ENCODE measurements around the gene SC5D. TPM values are rescaled to one million over a fixed set of nuclear protein-coding genes. Genes with fewer than 3 reads are reported as not detected.

SC5D gene
- total and polyA plus RNA-seq, 2 of the 8 experiments (the other 6 are each of a cell fraction or from before 2014, with no cell fraction given), result 73.9 to 90.3 TPM

DNA sequence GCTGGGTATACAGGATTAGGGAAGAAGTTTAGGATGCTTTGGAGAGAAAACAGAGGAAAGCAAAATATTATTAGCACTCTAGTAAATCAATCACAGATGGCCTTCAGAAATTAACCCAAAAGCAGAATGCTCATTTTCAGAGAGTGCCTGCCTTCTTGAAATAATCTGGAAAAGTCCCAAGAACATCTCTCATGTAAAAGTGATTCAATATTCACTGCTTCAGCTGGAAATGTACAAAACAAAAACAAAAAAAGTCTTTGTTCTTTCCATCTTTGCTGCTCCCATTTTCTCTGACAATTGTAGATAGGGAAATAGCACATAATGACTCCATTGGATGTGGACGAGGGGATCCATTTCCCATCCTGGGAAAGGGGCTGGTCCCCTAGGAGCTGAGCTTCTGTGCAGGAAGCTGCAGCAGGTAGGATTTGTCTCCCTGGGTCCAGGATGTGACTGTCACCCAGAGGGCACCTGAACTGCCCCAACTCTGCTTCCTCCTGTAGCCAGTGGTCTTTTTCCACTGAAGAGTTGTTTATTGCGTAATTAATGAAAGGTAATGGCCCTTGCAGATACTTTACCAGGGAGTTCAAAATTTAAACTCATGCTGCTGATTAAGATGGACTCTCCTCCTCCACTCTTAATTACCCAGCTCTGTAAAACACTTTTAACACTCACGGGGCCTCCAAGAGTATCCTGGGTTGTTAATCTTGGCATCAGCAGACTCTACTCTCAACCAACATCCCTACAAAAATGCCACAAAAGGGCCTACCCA, 57.9 kb downstream of the SC5D start:
- POLR2A ChIA-PET (ENCODE audit: partially characterized antibody), result no interaction called here
- H3K4me2 ChIP-seq (ENCODE audit: insufficient read depth in 1 of 2, low read depth in 2 of 2, low read length in 2 of 2), result no peak overlapping the region
- TF ChIP-seq RBBP5 (IDR thresholded peaks at IDR 0.05; ENCODE audit: borderline replicate concordance, low read depth, low read length) (no peak), CEBPB (IDR thresholded peaks at IDR 0.05; ENCODE audit: low read depth, low read length) (peak; percentile 60; the same call in 1 of the 2 replicates)
- no peak overlapping the region for H2AK5ac ChIP-seq (ENCODE audit: low read depth, low read length)
- no peak overlapping the region for H2BK5ac ChIP-seq (ENCODE audit: low read depth, low read length)
- H2AFZ ChIP-seq (ENCODE audit: low read length), result no peak overlapping the region
- H3K4ac ChIP-seq (replicated peaks; ENCODE audit: insufficient read length, low read depth, low read length), result no peak overlapping the region
- 83% methylated on average over 3 of the region's 3 CpGs; no CpG with 5 or more reads in 1 of the 2 experiments for WGBS, 2 experiments (ENCODE audit: extremely low coverage in 1 of 2, insufficient coverage in 1 of 2, insufficient read length in 1 of 2, insufficient replicate concordance in 2 of 2, low coverage in 1 of 2, low lambda C conversion rate in 2 of 2, missing lambda C conversion rate in 1 of 2)
- no peak overlapping the region for H4K8ac ChIP-seq (ENCODE audit: extremely low read depth, insufficient read depth, low read length)
- no peaks in the 10 kb centered on the region for H3K79me2 ChIP-seq (ENCODE audit: control insufficient read depth in 1 of 2, insufficient read depth in 2 of 2, low read length in 2 of 2)
- H3K23ac ChIP-seq (ENCODE audit: insufficient read length), result no peak overlapping the region
- no peak overlapping the region for H2BK20ac ChIP-seq (ENCODE audit: low read length)
- H4K5ac ChIP-seq (ENCODE audit: insufficient read length, low read depth, low read length), result no peak overlapping the region
- no peak overlapping the region for H3K14ac ChIP-seq (ENCODE audit: insufficient read length)
- H4K91ac ChIP-seq (replicated peaks; ENCODE audit: insufficient read length, low read length), result no peak overlapping the region
- H2BK120ac ChIP-seq (replicated peaks; ENCODE audit: low read depth, low read length), result no peak overlapping the region
- H2BK15ac ChIP-seq (ENCODE audit: low read length), result no peak overlapping the region
- H3K27ac ChIP-seq (ENCODE audit: low read depth, low read length), result no peak overlapping the region
- no peak overlapping the region for H3K4me3 ChIP-seq (ENCODE audit: extremely low read depth in 1 of 4, insufficient read depth in 2 of 4, low read depth in 3 of 4, low read length in 4 of 4)
- FAIRE-seq (no peak), DNase-seq (ENCODE audit: low read depth in 1 of 2, low spot score in 2 of 2) (no peak)
- H3K9ac ChIP-seq (replicated peaks in 1 of 4; ENCODE audit: extremely low read depth in 1 of 4, low read depth in 3 of 4, low read length in 3 of 4), result no peak overlapping the region
- H4K20me1 ChIP-seq (replicated peaks in 1 of 2; ENCODE audit: control insufficient read depth in 1 of 2, insufficient read depth in 2 of 2, low read length in 2 of 2), result no peaks in the 10 kb centered on the region
- CTCF ChIA-PET (ENCODE audit: partially characterized antibody), result interaction anchor here (1.2 kb wide), 1 partner anchor 14 kb away, joined by 5 read pairs; no protein-coding TSS in a partner anchor
- H2BK12ac ChIP-seq (ENCODE audit: low read depth, low read length), result no peak overlapping the region
- no peaks in the 10 kb centered on the region for H3K4me1 ChIP-seq (replicated peaks in 1 of 4; ENCODE audit: control insufficient read depth in 3 of 4, insufficient read depth in 4 of 4, low read length in 3 of 4)
- H3K56ac ChIP-seq (replicated peaks; ENCODE audit: insufficient read length, low read depth, low read length), result no peak overlapping the region
- H3K27me3 ChIP-seq (replicated peaks in 1 of 4; ENCODE audit: control insufficient read depth in 3 of 4, extremely low read depth in 1 of 4, insufficient read depth in 3 of 4, low read length in 3 of 4), result no peaks in the 10 kb centered on the region
- H3K9me3 ChIP-seq (ENCODE audit: insufficient read depth in 2 of 2, low read depth in 1 of 2, low read length in 1 of 2), result no peaks in the 10 kb centered on the region
- H3K36me3 ChIP-seq (ENCODE audit: control insufficient read depth in 2 of 4, insufficient read depth in 4 of 4, low read length in 3 of 4), result no peaks in the 10 kb centered on the region
- no peak overlapping the region for H3K18ac ChIP-seq (ENCODE audit: extremely low read depth, low read length)
- H3K79me1 ChIP-seq (ENCODE audit: low read depth, low read length), result no peaks in the 10 kb centered on the region; the same call in 1 of the 2 replicates
- no peaks in the 10 kb centered on the region for H3K23me2 ChIP-seq (ENCODE audit: low read depth, low read length)

All from H1 (cell line).